Tibial nerve (tissue), 4 donors: ENCODE measurements around the gene CTNND2. TPM values are rescaled to one million over a fixed set of nuclear protein-coding genes. Genes with fewer than 3 reads are reported as not detected.

ENCODE experiments used
- DNase-seq, 2 donors: peaks; one replicate each; pipeline ENCODE4 v3.0.0-alpha.2; 2019; ENCODE audit warnings: low spot score in 2 of 2
- H3K27ac ChIP-seq, 4 donors: fragments of 200-600 bp; sonication (generic) in 3 of 4; one replicate each; pipeline ENCODE4 v1.5.1; 2017 to 2019; ENCODE audit warnings: mild to moderate bottlenecking in 1 of 4
- H3K27me3 ChIP-seq, 2 donors: fragments of 200-600 bp; sonication (generic) in 1 of 2; one replicate each; pipeline versions ENCODE4 v1.5.1 to v1.6.0; 2017 to 2019
- H3K36me3 ChIP-seq, 3 donors: fragments of 200-600 bp; sonication (generic); one replicate each; pipeline ENCODE4 v1.5.1; 2018 to 2019
- H3K4me1 ChIP-seq, 4 donors: fragments of 200-600 bp; sonication (generic) in 3 of 4; one replicate each; pipeline ENCODE4 v1.5.1; 2017 to 2019
- H3K4me3 ChIP-seq, 4 donors: fragments of 200-600 bp; sonication (generic) in 3 of 4; one replicate each; pipeline ENCODE4 v1.5.1; 2017 to 2019; ENCODE audit warnings: mild to moderate bottlenecking in 1 of 4, moderate library complexity in 1 of 4
- H3K9me3 ChIP-seq, 4 donors: fragments of 200-600 bp; sonication (generic) in 3 of 4; one replicate each; pipeline ENCODE4 v1.5.1; 2017 to 2019
- CTCF ChIP-seq, 5 experiments: fragments of 200-600 bp in 3 of 5; fragments of 450-650 bp in 2 of 5; sonication (generic) in 3 of 5; IDR thresholded peaks; one replicate each; pipeline ENCODE4 v1.5.1; 2016 to 2019; ENCODE audit warnings: antibody characterized with exemption in 5 of 5, mild to moderate bottlenecking in 3 of 5, moderate library complexity in 2 of 5
- EP300 ChIP-seq, 2 donors: sonication (generic); formaldehyde crosslinking; IDR thresholded peaks; one replicate each; pipeline ENCODE4 v1.6.1; 2017; ENCODE audit warnings: antibody characterized with exemption in 2 of 2, mild to moderate bottlenecking in 1 of 2
- POLR2A ChIP-seq, 2 donors: fragments of 450-650 bp; IDR thresholded peaks; one replicate each; pipeline ENCODE4 v1.6.1; 2017; ENCODE audit warnings: antibody characterized with exemption in 2 of 2, mild to moderate bottlenecking in 2 of 2, moderate library complexity in 2 of 2
- WGBS, 2 donors: methylation state at CpG; one replicate each; pipeline ENCODE4 v1.1.5; 2018; 5-methylcytosine and 5-hydroxymethylcytosine counted together
- total RNA-seq, 4 donors: library from RNA; depleted of rRNA; stranded (reverse); fragments of >200 nt; gene quantifications; one replicate each; pipeline ENCODE4 v1.1.0, GENCODE V29; 2016

CTNND2 gene
- total RNA-seq, 4 donors from 2014 or later: 1.5 to 5.7 (median 2.5) TPM; not detected in 1

- Histone ChIP-seq H3K4me1 (no peaks in the 10 kb centered on the region), H3K36me3 (no peaks in the 10 kb centered on the region), H3K27me3 (no peaks in the 10 kb centered on the region), H3K4me3 (no peak overlapping the region), H3K9me3 (peaks cover 0 to 5% (median 0%) of the 10 kb centered on the region in 4 donors), H3K27ac (no peak overlapping the region)
- TF ChIP-seq POLR2A (IDR thresholded peaks at IDR 0.05) (no peak), EP300 (IDR thresholded peaks at IDR 0.05) (no peak), CTCF (IDR thresholded peaks at IDR 0.05) (no peak)
- DNase-seq: no peak
- WGBS, 2 donors: 59 to 63% methylated on average over 3 of the region's 3 CpGs
Measured at GRCh38 chr5:11227064-11227463, 677.2 kb downstream of the CTNND2 start.

DNA sequence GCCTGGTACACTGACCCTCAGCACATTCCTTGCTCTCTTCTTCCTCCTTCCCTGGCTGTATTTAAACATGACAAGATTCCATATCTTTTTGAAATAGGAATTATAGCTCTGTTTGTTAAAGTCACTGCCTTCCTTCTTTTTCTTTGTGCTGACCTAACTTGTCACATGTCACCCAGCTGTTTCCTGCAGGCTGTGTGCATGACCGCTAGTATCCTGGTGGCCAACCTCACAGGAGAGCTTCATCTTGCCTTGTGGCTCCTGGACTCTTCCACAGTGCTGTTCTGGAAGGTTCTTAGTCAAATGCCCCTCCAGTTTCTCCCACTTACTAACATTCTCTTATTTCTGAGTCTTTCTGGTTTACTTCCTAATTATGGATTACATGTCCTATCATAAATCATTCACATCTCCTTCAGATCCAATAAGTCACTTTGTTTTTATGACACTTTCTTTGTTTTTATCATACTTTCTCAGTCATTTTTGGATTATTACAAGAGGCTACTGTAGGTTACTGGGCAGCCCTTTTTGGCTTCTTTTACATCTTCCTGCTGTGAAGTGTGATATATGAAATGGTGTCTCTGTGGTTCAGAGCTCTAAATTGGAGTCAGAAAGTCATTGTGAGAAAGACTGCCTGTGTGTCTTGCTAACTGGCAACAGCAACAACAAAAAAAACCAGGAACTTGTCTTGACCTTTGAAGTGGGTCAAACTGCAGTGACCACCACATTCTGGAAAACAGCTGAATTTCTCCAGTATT, 679.6 kb downstream of the CTNND2 start:
- H3K27ac ChIP-seq: no peak overlapping the region
- TF ChIP-seq POLR2A (IDR thresholded peaks at IDR 0.05): no peak
- TF ChIP-seq CTCF (IDR thresholded peaks at IDR 0.05): no peak
- no peak for TF ChIP-seq EP300 (IDR thresholded peaks at IDR 0.05)
- H3K36me3 ChIP-seq: no peaks in the 10 kb centered on the region
- H3K9me3 ChIP-seq: no peaks in the 10 kb centered on the region
- peak in 1 of 2 donors; percentile 15 for DNase-seq
- no peaks in the 10 kb centered on the region for H3K27me3 ChIP-seq
- 67 to 84% methylated on average over 1 of the region's 1 CpG for WGBS, 2 donors
- H3K4me1 ChIP-seq: no peaks in the 10 kb centered on the region
- no peak overlapping the region for H3K4me3 ChIP-seq

GRCh38 chr5:11222169-11222568, 682.1 kb downstream of the CTNND2 start:
- TF ChIP-seq POLR2A (IDR thresholded peaks at IDR 0.05): no peak
- TF ChIP-seq CTCF (IDR thresholded peaks at IDR 0.05): no peak
- no peak for TF ChIP-seq EP300 (IDR thresholded peaks at IDR 0.05)
- H3K27me3 ChIP-seq: no peaks in the 10 kb centered on the region
- WGBS, 2 donors: 80 to 82% methylated on average over 5 of the region's 5 CpGs
- no peaks in the 10 kb centered on the region for H3K4me1 ChIP-seq
- no peaks in the 10 kb centered on the region for H3K36me3 ChIP-seq
- no peak overlapping the region for H3K27ac ChIP-seq
- no peaks in the 10 kb centered on the region for H3K9me3 ChIP-seq
- no peak for DNase-seq
- H3K4me3 ChIP-seq: no peak overlapping the region

DNA sequence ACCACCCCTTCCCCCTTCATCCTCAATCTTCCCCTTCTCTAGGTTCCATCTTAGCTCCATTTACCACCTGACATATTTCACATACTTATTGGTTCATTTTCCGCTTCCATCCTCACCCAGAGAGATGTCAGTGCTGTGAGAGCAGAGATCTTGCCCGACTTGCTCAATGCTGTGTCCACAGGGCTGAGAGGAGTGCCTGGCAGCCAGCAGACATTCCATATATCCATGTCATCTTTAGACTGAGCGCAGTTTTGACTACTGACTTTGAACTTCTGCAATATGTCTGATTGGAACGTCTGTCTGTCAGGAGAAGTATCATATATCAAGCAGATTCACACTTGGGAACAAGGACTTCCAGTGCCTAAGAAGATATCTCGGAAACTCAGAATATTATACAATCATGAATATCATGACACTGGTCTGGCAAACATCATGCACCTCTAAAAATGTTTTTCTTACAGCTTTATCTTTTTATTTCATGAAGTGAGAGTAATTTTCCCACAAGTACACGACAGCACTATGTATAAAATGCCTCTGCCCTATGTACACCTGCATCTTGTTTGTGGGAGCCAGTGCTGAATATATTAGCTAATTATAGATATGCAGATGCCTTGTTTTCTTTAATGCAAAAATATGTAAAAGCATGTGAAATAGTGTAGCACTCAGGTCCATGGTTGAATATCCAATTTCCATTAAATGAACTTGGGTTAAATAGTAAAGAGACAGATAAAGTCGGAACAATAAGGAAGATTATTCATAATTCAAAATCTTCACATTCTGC, 689.2 kb downstream of the CTNND2 start:
- WGBS, 2 donors: 85 to 89% methylated on average over 7 of the region's 7 CpGs
- Histone ChIP-seq H3K27ac (no peak overlapping the region), H3K36me3 (no peaks in the 10 kb centered on the region), H3K4me1 (no peaks in the 10 kb centered on the region), H3K9me3 (peaks cover 0 to 8% (median 0%) of the 10 kb centered on the region in 4 donors), H3K27me3 (no peaks in the 10 kb centered on the region), H3K4me3 (no peak overlapping the region)
- no peak for DNase-seq
- no peak for TF ChIP-seq CTCF (IDR thresholded peaks at IDR 0.05)
- no peak for TF ChIP-seq EP300 (IDR thresholded peaks at IDR 0.05)
- no peak for TF ChIP-seq POLR2A (IDR thresholded peaks at IDR 0.05)

- 79 to 85% methylated on average over 3 of the region's 3 CpGs for WGBS, 2 donors
- TF ChIP-seq EP300 (IDR thresholded peaks at IDR 0.05): no peak
- no peak for TF ChIP-seq CTCF (IDR thresholded peaks at IDR 0.05)
- TF ChIP-seq POLR2A (IDR thresholded peaks at IDR 0.05): no peak
- Histone ChIP-seq H3K27me3 (no peaks in the 10 kb centered on the region), H3K27ac (no peak overlapping the region), H3K36me3 (no peaks in the 10 kb centered on the region), H3K4me3 (no peak overlapping the region), H3K9me3 (peaks cover 0 to 10% (median 0%) of the 10 kb centered on the region in 4 donors), H3K4me1 (no peaks in the 10 kb centered on the region)
- DNase-seq: no peak
Measured at GRCh38 chr5:11212706-11213105, 691.5 kb downstream of the CTNND2 start.
